ENCODE measurements around the gene ADM.
A peak's percentile ranks its signal among the peaks of the same experiment; 100 is the strongest.

Gene ADM

GRCh38 chr11:10314199-10315072 lies 9.6 kb downstream of the ADM start:
- Histone ChIP-seq H3K9me2 (replicated peaks; ENCODE audit: insufficient read depth, low read length) (no peaks in the 10 kb centered on the region), H3K9ac (ENCODE audit: low read length) (peak overlapping the region; percentile 82), H3K27ac (ENCODE audit: low read length) (peak overlapping the region; percentile 97), H3K4me3 (ENCODE audit: low read length) (peak overlapping the region; percentile 54), H3F3A (ENCODE audit: insufficient read depth, low read length) (peaks cover 86% of the 10 kb centered on the region), H3K36me3 (replicated peaks; ENCODE audit: insufficient read depth, low read length) (no peaks in the 10 kb centered on the region), H3K9me3 (replicated peaks; ENCODE audit: insufficient read depth, low read length) (no peaks in the 10 kb centered on the region), H3K79me2 (ENCODE audit: low read length) (peaks cover 8% of the 10 kb centered on the region), H3K27me3 (replicated peaks; ENCODE audit: insufficient read depth, low read length) (no peaks in the 10 kb centered on the region), H3K4me2 (ENCODE audit: low read depth, low read length) (peak overlapping the region; percentile 78), H2AFZ (ENCODE audit: low read length) (no peak overlapping the region), H3K4me1 (ENCODE audit: low read length) (peaks cover 67% of the 10 kb centered on the region), H4K20me1 (ENCODE audit: insufficient read depth, low read length) (no peaks in the 10 kb centered on the region)
- TF ChIP-seq EZH2phosphoT487 (IDR thresholded peaks at IDR 0.05; ENCODE audit: low read length) = no peak
- TF ChIP-seq EZH2 (optimal IDR thresholded peaks at IDR 0.05; ENCODE audit: low read depth, low read length) = no peak
- no peak for TF ChIP-seq CTCF (IDR thresholded peaks at IDR 0.05; ENCODE audit: low read length)
- peak; percentile 96 for DNase-seq

GRCh38 chr11:10315083-10315482 lies 10.2 kb downstream of the ADM start:
- no peak for DNase-seq
- Histone ChIP-seq H3K4me2 (ENCODE audit: low read depth, low read length) (peak overlapping the region; percentile 78; the same call in 1 of the 2 replicates), H3K9ac (ENCODE audit: low read length) (peak overlapping the region; percentile 82; the same call in 1 of the 2 replicates), H3K36me3 (replicated peaks; ENCODE audit: insufficient read depth, low read length) (no peaks in the 10 kb centered on the region), H2AFZ (ENCODE audit: low read length) (no peak overlapping the region), H4K20me1 (ENCODE audit: insufficient read depth, low read length) (no peaks in the 10 kb centered on the region), H3K27ac (ENCODE audit: low read length) (peak overlapping the region; percentile 97; the same call in 1 of the 2 replicates), H3K4me3 (ENCODE audit: low read length) (peak overlapping the region; percentile 54; the same call in 1 of the 2 replicates), H3K27me3 (replicated peaks; ENCODE audit: insufficient read depth, low read length) (no peaks in the 10 kb centered on the region), H3K9me2 (replicated peaks; ENCODE audit: insufficient read depth, low read length) (no peaks in the 10 kb centered on the region), H3F3A (ENCODE audit: insufficient read depth, low read length) (peaks cover 80% of the 10 kb centered on the region), H3K79me2 (ENCODE audit: low read length) (peaks cover 8% of the 10 kb centered on the region), H3K9me3 (replicated peaks; ENCODE audit: insufficient read depth, low read length) (no peaks in the 10 kb centered on the region), H3K4me1 (ENCODE audit: low read length) (peaks cover 67% of the 10 kb centered on the region)
- no peak for TF ChIP-seq CTCF (IDR thresholded peaks at IDR 0.05; ENCODE audit: low read length)

DNA sequence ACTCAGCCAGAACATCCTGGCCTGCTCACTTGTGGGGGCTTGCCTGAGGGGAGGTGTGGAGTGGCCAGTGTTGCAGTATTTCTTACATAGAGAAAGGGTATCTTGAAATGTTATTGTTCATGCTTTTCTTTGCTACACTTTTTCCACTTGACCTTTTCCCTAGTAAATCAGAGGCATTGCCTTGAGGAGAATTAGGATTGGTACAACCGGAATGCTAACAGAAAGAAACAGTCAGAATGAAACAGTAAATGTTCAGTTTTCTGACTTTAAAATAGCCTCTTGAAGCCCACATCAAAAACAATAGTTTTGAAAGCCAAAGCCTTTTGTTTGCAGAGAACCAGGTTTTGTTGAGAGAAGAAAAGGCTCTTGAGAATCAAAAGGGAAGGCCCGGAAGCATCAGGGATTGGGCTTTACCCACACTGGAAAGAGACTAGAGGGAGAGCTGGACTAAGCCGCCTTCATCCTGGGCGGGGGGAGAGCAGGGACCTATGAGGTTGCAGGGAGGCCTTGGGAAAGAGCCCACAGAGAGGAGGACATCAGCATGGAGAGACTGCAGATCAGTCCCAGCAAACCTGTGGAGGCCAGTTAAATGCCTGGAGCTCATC lies 12.4 kb downstream of the ADM start:
- peak; percentile 56 for DNase-seq

More for the DNA sequence above, 12.4 kb downstream of the ADM start:
- Histone ChIP-seq H2AFZ (ENCODE audit: low read length) (peak overlapping the region; percentile 32), H3K27me3 (replicated peaks; ENCODE audit: insufficient read depth, low read length) (no peaks in the 10 kb centered on the region), H3K4me3 (ENCODE audit: low read length) (peak overlapping the region; percentile 3), H3K9me3 (replicated peaks; ENCODE audit: insufficient read depth, low read length) (no peaks in the 10 kb centered on the region), H3K4me2 (ENCODE audit: low read depth, low read length) (peak overlapping the region; percentile 46), H3K36me3 (replicated peaks; ENCODE audit: insufficient read depth, low read length) (no peaks in the 10 kb centered on the region), H4K20me1 (ENCODE audit: insufficient read depth, low read length) (no peaks in the 10 kb centered on the region), H3K9me2 (replicated peaks; ENCODE audit: insufficient read depth, low read length) (no peaks in the 10 kb centered on the region), H3K9ac (ENCODE audit: low read length) (peak overlapping the region; percentile 46), H3K4me1 (ENCODE audit: low read length) (peaks cover 61% of the 10 kb centered on the region), H3F3A (ENCODE audit: insufficient read depth, low read length) (peaks cover 58% of the 10 kb centered on the region), H3K79me2 (ENCODE audit: low read length) (peaks cover 5% of the 10 kb centered on the region), H3K27ac (ENCODE audit: low read length) (peak overlapping the region; percentile 89)
- TF ChIP-seq CTCF (IDR thresholded peaks at IDR 0.05; ENCODE audit: low read length) (no peak), EZH2phosphoT487 (IDR thresholded peaks at IDR 0.05; ENCODE audit: low read length) (no peak), EZH2 (optimal IDR thresholded peaks at IDR 0.05; ENCODE audit: low read depth, low read length) (no peak)

Data from MM.1S (cell line).